Esophagus squamous epithelium (tissue), 5 donors: ENCODE data around the gene ZNF593OS. TPM values are rescaled to one million over a fixed set of nuclear protein-coding genes. Genes with fewer than 3 reads are reported as not detected.
A peak's percentile ranks its signal among the peaks of the same experiment; 100 is the strongest.

ENCODE experiments used
- DNase-seq: peaks from one replicate; lab custom pipeline; 2025; lab: John Stamatoyannopoulos, UW
- H3K27ac ChIP-seq, 4 donors: fragments of 200-600 bp; sonication (generic); one replicate each; pipeline ENCODE4 v1.5.1; 2016 to 2019; ENCODE audit warnings: mild to moderate bottlenecking in 1 of 4
- H3K27me3 ChIP-seq, 4 donors: fragments of 200-600 bp; sonication (generic); 1 replicate in 3 of 4; 2 replicates in 1 of 4; pipeline versions ENCODE4 v1.5.1 to v1.6.0; 2017 to 2021; ENCODE audit warnings: antibody characterized with exemption in 1 of 4
- H3K36me3 ChIP-seq, 3 donors: fragments of 200-600 bp; sonication (generic); one replicate each; pipeline ENCODE4 v1.5.1; 2016 to 2019
- H3K4me1 ChIP-seq, 3 donors: fragments of 200-600 bp; sonication (generic); one replicate each; pipeline ENCODE4 v1.5.1; 2017 to 2019
- H3K4me3 ChIP-seq, 4 donors: fragments of 200-600 bp; sonication (generic); 1 replicate in 3 of 4; 2 replicates in 1 of 4; pipeline ENCODE4 v1.5.1; 2016 to 2019; ENCODE audit warnings: mild to moderate bottlenecking in 2 of 4, moderate library complexity in 1 of 4
- H3K9me3 ChIP-seq, 3 donors: fragments of 200-600 bp; sonication (generic); one replicate each; pipeline ENCODE4 v1.5.1; 2016 to 2019
- CTCF ChIP-seq, 6 experiments: fragments of 450-650 bp in 4 of 6; fragments of 200-600 bp in 2 of 6; sonication (generic) in 2 of 6; IDR thresholded peaks; one replicate each; pipeline ENCODE4 v1.5.1; 2016 to 2019; ENCODE audit warnings: antibody characterized with exemption in 6 of 6, mild to moderate bottlenecking in 4 of 6, moderate library complexity in 4 of 6
- POLR2A ChIP-seq, 4 donors: fragments of 450-650 bp; IDR thresholded peaks; one replicate each; pipeline ENCODE4 v1.6.1; 2017; ENCODE audit warnings: antibody characterized with exemption in 4 of 4, mild to moderate bottlenecking in 4 of 4, moderate library complexity in 3 of 4
- WGBS, 2 donors: methylation state at CpG; one replicate each; pipeline ENCODE4 v1.1.5; 2018; 5-methylcytosine and 5-hydroxymethylcytosine counted together
- intact Hi-C: fragments of 100-400 bp; cut with DNase I; formaldehyde crosslinking; loops from one replicate; pipeline ENCODE4 v1.15.0; 2022
- total RNA-seq, 4 donors: library from RNA; depleted of rRNA; stranded (reverse); fragments of >200 nt; gene quantifications; one replicate each; pipeline ENCODE4 v1.1.0, GENCODE V29; 2016
- donor health status: DM: yes; HTN: yes; CAD: no.

The ZNF593OS gene
- total RNA-seq, 4 donors from 2014 or later: not detected

- no peak for DNase-seq
- peak overlapping the region in 3 of 4 donors; percentile 74 to 88 (median 87) for H3K27ac ChIP-seq
- TF ChIP-seq POLR2A (IDR thresholded peaks at IDR 0.05) (no peak), CTCF (IDR thresholded peaks at IDR 0.05) (no peak)
Measured at GRCh38 chr1:26125382-26125781, 46.2 kb downstream of the ZNF593OS start.

DNA sequence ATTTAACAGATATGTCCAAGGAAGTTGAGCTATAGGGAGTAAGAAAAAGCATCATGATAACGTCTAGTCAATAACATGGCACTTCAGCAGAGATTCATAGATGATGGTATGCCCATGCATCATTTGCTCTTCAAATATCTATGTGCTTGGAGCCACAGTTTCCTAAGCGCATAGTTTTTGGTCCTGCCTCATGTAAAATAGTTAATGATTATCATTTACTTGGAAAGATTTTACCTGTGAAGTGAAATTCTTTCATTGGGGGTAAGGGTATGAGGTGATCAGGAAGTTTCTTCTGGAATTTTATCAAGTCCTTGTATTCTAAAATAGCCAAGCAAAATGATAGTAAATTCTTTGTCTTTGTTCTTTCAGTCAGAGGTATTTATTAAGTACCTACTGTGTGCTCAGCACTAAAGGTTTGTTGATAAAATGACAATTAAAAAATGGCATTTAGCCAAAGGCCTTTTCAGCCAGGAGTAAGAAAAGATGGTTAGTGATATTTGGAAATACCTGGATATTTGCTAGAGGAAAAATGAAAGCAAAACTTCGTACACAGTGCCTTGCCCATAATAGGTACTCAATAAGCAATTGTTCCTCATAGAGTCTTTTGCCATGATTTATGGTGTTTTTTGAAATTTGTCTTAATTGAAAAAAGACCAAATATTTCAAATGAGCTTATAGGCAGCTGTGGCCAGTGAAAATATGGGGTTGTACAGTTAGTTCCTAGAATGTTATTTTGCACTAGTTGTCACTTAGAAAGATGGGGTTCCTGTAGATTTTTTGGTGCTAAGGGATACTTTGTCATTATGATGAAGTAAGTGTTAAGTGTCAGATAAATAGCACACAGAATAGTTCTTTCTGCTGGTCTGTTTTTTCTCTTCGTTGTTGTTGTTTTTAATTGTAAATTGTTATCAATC, 47.0 kb downstream of the ZNF593OS start:
- Histone ChIP-seq H3K36me3 (peaks cover 0 to 29% (median 0%) of the 10 kb centered on the region in 3 donors), H3K4me1 (peaks cover 16 to 80% (median 37%) of the 10 kb centered on the region in 3 donors), H3K27me3 (no peaks in the 10 kb centered on the region), H3K4me3 (no peak overlapping the region), H3K27ac (peak overlapping the region in 3 of 4 donors; percentile 7 to 88 (median 87)), H3K9me3 (no peaks in the 10 kb centered on the region)
- no peak for DNase-seq
- 67 to 71% methylated on average over 4 of the region's 4 CpGs for WGBS, 2 donors
- intact Hi-C loops: no loop called here
- TF ChIP-seq POLR2A (IDR thresholded peaks at IDR 0.05) (no peak), CTCF (IDR thresholded peaks at IDR 0.05) (no peak)

More at GRCh38 chr1:26125382-26125781, 46.2 kb downstream of the ZNF593OS start:
- no peaks in the 10 kb centered on the region for H3K9me3 ChIP-seq
- peaks cover 16 to 80% (median 37%) of the 10 kb centered on the region in 3 donors for H3K4me1 ChIP-seq
- intact Hi-C loops: no loop called here
- H3K4me3 ChIP-seq: no peak overlapping the region
- no peaks in the 10 kb centered on the region for H3K27me3 ChIP-seq
- peaks cover 0 to 22% (median 0%) of the 10 kb centered on the region in 3 donors for H3K36me3 ChIP-seq

- no peaks in the 10 kb centered on the region for H3K27me3 ChIP-seq
- no peaks in the 10 kb centered on the region for H3K9me3 ChIP-seq
- WGBS, 2 donors: 64 to 69% methylated on average over 7 of the region's 7 CpGs
- peak overlapping the region; percentile 45 to 88 (median 70) for H3K27ac ChIP-seq
- H3K36me3 ChIP-seq: peaks cover 0 to 43% (median 5%) of the 10 kb centered on the region in 3 donors
- no peak for DNase-seq
- intact Hi-C loops: no loop called here
- peaks cover 16 to 70% (median 36%) of the 10 kb centered on the region in 3 donors for H3K4me1 ChIP-seq
- TF ChIP-seq CTCF (IDR thresholded peaks at IDR 0.05) (no peak), POLR2A (IDR thresholded peaks at IDR 0.05) (no peak)
- peak overlapping the region in 1 of 4 donors; percentile 17 for H3K4me3 ChIP-seq
Measured at GRCh38 chr1:26122988-26123973, 48.4 kb downstream of the ZNF593OS start.

DNA sequence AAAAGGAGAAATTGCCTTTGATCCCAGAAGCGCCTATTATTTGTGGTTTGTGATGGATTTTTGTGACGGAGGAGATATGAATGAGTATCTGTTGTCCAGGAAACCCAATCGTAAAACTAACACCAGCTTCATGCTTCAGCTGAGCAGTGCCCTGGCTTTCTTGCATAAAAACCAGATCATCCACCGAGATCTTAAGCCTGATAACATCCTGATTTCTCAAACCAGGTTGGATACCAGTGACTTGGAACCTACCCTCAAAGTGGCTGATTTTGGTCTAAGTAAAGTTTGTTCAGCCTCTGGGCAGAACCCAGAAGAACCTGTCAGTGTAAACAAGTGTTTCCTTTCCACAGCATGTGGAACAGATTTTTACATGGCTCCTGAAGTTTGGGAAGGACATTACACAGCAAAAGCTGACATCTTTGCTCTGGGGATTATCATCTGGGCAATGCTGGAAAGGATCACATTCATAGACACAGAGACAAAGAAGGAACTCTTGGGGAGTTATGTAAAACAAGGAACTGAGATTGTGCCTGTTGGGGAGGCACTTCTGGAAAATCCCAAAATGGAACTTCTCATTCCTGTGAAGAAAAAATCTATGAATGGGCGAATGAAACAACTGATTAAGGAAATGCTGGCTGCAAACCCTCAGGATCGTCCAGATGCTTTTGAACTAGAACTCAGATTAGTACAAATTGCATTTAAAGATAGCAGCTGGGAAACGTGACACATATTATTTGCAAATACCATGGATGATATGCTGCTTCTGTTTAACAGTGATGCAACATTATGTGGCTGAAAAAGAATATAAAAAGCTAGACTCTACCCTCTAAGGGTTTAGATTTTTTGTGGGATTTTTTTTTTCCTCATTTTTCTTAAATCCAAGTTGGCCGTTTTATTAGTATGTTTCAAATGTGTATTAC, 49.5 kb downstream of the ZNF593OS start:
- Histone ChIP-seq H3K4me3 (no peak overlapping the region), H3K4me1 (peaks cover 5 to 58% (median 24%) of the 10 kb centered on the region in 3 donors), H3K27ac (peak overlapping the region; percentile 50 to 88 (median 76)), H3K36me3 (peaks cover 0 to 54% (median 5%) of the 10 kb centered on the region in 3 donors), H3K27me3 (no peaks in the 10 kb centered on the region), H3K9me3 (no peaks in the 10 kb centered on the region)
- 61 to 64% methylated on average over 8 of the region's 8 CpGs for whole genome bisulfite sequencing, 2 donors
- TF ChIP-seq CTCF (IDR thresholded peaks at IDR 0.05): no peak
- no peak for TF ChIP-seq POLR2A (IDR thresholded peaks at IDR 0.05)
- intact Hi-C loops: no loop called here
- no peak for DNase-seq
